IPS DF 19.7 (cell line): ENCODE data around the gene ZNF865.

Source experiments
- DNase-seq: peaks from one replicate; pipeline ENCODE4 v3.0.0-alpha.2; 2013; ENCODE audit warnings: low read depth, low spot score

The ZNF865 gene

DNA sequence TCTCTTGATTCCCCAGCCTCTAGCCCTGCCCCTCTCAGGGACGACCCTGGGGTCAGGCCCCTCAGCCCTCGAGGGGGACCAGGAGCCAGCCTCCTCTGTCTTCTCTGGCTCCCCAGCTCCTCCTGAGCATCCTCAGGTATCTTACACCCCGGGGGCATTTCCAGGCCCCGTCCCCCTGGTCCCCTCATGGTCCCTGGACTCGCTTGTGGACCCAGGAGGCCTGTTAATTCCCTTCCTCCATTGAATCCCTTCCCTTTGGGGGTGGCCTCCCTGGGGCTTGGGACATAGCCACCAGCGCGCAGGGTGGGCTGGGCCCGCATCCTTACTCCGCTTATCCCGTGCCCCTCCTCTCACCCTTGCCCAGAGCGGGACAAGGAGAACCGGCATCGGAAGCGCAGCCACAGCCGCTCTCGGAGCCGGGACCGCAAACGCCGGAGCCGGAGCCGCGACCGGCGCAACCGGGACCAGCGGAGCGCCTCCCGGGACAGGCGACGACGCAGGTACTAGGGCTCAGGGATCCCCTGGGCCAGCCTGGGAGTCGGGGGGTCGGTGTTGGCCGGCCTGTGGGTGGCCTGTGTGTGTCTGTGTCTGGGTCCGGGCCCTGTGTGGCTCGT, 53.5 kb downstream of the ZNF865 start:
- DNase-seq: no peak

DNA sequence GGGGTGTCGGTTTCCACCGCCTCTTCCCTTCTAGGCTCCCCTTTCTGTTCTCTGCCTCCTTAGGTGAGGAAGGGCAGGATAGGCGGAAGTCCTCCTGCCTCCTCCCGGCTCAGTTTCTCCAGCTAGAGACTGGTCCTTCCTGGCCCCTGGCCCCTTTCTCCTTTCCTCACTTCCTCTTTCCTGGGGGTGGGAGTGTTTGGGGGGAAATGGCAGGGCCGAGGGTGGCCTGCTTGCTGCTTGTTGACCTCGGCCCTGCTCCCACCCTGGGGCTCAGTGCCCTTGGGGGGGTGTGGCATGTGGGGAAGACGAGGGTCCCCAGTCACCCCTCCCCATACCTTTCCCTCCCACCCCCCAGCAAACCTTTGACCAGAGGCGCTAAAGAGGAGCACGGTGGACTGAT, 54.4 kb downstream of the ZNF865 start:
- no peak for DNase-seq

DNA sequence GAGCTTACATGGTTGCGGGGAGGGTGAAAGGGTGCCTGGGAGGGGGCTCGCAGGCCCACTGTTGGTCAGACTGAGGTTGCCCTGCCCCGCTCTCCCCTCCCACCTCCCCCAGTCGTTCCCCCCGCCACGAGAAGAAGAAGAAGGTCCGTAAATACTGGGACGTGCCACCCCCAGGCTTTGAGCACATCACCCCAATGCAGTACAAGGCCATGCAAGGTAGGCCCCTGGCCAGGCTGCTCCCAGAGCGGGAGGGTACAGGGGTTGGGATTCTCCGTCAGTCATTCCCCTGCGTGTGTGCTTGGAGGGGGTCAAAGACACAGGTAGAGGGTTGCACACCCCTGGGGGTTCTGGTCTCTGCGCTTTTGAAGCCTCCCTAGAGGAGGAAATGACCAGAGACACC, 55.0 kb downstream of the ZNF865 start:
- no peak for DNase-seq

DNA sequence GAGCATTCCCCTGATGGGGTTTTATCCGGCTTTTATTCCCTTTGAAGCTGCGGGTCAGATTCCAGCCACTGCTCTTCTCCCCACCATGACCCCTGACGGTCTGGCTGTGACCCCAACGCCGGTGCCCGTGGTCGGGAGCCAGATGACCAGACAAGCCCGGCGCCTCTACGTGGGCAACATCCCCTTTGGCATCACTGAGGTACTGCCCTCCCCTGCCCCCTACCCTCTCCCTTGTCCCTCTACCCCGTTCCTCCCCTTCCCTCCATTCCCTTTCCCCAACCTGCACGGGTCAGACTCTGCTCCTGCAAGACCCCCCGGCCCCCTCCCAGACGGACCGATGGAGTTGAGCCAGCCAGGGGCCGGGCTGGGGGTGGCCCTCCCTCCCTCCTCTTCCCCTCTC, 55.5 kb downstream of the ZNF865 start:
- no peak for DNase-seq

DNA sequence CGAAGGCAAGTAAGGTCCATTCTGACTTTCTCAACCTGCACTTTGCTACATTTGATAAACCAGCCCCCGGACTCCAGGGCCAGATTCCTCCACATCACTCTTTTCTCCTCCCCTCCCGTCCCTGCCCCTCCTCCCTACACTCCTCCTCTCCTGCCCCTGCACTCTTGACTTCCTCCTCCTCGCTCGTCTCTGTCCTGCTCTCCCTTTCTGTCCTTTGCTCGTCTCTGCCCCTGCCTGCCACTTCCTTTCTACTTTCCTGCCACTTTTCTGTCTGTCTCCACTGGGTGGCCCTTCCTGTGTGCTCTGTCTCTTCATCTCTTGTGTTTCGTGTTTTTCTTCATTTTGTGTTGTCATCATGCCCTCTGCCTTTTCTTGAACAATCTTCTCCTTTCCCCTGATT, 56.4 kb downstream of the ZNF865 start:
- DNase-seq: no peak

DNA sequence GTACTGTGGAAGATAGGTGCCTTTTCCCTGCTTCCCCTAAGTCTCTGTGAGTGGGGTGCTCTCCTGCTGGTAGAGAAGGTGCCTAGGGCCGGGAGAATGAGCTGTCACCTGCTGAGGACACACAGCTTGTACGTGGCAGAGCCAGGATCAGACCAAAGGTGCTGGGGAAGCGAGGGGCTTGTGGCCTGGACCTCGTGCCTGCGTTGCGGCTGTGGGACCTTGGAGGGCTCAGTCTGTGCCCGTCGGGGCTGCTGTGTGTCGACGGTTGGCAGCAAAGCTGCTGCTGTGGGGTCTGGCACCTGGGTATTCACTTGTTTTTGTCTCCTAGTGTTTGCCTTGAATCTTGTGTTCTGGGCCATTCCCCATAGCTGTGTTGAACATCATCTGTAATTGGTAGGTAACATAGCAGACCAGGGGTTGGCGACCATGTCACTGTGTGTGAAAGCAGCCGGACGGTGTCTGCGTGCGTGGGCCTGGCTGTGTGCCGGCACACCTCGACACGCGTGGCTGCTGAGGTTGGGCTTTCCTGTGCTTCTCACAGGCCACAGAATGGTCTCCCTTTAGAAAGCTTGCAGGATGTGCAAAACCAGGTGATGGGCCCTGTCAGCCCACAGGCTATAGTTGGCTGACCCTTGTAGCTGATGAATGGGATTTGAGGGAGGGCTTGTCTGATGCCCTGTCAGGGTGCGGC, 58.5 kb downstream of the ZNF865 start:
- no peak for DNase-seq

DNA sequence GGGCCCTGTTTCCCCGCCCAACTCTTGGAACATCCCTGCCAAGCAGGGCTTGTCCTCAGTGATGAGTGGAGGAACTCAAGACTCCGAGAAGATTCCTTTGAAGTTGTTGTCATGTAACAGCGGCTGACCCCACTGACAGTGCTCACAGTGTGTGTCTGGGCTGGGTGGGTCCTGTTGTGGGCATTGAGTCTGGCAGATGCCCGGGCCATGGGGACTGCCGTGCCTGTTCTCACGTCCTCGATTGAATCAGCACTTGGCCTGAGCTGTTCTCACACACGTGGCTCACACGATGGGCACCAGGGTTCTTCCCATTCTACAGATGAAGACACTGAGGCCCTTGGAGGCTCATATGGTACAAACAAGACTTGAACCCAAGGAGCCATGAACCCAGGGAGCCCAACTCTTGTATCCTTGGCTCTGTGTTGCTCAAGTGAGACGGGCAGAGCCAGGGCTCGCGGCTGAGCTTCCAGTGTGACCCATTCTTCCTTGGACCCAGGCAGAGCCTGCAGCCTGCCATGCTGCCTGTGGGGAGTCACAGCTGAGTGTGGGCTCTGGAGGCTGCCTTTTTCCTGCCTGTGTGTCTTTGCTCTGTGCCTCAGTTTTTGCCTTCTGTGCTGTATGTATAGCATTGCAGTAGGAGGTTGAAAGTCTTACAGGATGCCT, 61.0 kb downstream of the ZNF865 start:
- DNase-seq: no peak
